ENCODE measurements around the gene NPHP4. TPM values are rescaled to one million over a fixed set of nuclear protein-coding genes. Genes with fewer than 3 reads are reported as not detected.

The NPHP4 gene
- total RNA-seq, 6 experiments from 2014 or later, result 5.0 to 6.8 (median 6.0) TPM

DNA sequence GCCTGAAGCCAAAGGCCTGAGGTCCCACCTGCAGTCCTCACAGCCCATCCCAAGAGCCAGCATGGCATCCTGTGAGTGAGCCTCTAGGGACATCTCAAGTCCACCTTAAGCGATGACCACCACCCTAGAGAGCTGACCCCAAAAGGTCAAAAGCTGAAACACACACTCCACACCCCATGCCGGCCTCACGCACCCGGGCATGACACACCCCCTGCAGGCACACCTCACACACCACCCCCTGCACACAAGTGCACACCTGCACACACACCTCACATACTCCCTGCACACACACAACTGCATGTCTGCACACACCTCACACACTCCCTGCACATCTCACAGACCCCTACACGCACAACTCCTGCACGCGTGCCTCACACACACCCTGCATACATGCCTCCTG is 118.7 kb downstream of the NPHP4 start:
- peaks cover 10% of the 10 kb centered on the region; the same call in 1 of the 2 replicates for H3K36me3 Mint-ChIP-seq (ENCODE audit: low read depth)
- no peak overlapping the region for H3K27ac Mint-ChIP-seq
- H3K4me1 Mint-ChIP-seq (ENCODE audit: low read depth), result no peaks in the 10 kb centered on the region
- no peak overlapping the region for H3K4me3 Mint-ChIP-seq
- no peaks in the 10 kb centered on the region for H3K9me3 Mint-ChIP-seq
- TF ChIP-seq, protein P1, sequence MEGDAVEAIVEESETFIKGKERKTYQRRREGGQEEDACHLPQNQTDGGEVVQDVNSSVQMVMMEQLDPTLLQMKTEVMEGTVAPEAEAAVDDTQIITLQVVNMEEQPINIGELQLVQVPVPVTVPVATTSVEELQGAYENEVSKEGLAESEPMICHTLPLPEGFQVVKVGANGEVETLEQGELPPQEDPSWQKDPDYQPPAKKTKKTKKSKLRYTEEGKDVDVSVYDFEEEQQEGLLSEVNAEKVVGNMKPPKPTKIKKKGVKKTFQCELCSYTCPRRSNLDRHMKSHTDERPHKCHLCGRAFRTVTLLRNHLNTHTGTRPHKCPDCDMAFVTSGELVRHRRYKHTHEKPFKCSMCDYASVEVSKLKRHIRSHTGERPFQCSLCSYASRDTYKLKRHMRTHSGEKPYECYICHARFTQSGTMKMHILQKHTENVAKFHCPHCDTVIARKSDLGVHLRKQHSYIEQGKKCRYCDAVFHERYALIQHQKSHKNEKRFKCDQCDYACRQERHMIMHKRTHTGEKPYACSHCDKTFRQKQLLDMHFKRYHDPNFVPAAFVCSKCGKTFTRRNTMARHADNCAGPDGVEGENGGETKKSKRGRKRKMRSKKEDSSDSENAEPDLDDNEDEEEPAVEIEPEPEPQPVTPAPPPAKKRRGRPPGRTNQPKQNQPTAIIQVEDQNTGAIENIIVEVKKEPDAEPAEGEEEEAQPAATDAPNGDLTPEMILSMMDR (IDR thresholded peaks at IDR 0.05), result no peak
- no peaks in the 10 kb centered on the region; the same call in 1 of the 2 replicates for H3K27me3 Mint-ChIP-seq (ENCODE audit: insufficient read depth)
- no peak for DNase-seq

DNA sequence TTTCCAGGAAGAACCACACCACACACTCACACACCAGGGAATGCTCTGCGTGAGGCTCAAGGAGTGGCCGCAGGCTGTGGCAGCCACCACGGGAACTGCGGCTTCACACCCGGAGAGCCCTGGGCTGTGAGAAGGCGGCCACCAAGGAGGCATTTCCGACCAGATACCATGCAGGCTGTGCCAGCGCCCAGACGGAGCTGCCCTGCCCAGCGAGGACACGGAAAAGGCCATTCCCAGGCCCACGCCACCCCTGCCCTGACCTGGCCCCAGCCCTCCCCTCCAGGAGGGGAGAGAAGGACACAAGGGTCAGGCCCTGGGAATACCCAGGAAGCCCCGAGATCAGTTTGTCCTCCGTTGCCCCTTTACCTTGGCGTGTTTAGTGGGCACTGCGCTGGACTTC is 119.3 kb downstream of the NPHP4 start:
- TF ChIP-seq, protein P1 (IDR thresholded peaks at IDR 0.05), result no peak
- Mint-ChIP-seq H3K27me3 (ENCODE audit: insufficient read depth) (no peaks in the 10 kb centered on the region; the same call in 1 of the 2 replicates), H3K9me3 (no peaks in the 10 kb centered on the region), H3K27ac (no peak overlapping the region), H3K36me3 (ENCODE audit: low read depth) (peaks cover 10% of the 10 kb centered on the region; the same call in 1 of the 2 replicates), H3K4me3 (no peak overlapping the region), H3K4me1 (ENCODE audit: low read depth) (no peaks in the 10 kb centered on the region)
- DNase-seq, result no peak

DNA sequence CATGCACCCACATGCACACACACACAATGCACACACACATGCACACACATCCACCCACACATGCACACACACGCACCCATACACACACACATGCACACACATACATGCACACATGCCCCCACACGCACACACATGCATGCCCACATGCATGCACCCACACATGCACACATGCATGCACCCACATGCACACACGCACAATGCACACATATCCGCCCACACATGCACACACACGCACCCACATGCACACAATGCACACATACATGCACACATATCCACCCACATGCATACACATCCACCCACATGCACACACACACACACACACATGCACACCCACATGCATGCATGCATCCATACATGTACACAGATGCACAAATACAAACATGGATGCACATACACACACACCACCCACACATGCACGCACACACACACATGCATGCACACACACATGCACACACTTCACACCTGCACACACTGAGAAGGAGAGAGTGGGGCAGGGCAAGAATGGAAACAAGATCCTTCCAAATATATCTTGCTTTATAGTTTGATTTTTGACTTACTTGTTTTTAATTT is 123.2 kb downstream of the NPHP4 start:
- no peak for DNase-seq
- no peaks in the 10 kb centered on the region for H3K9me3 Mint-ChIP-seq
- H3K27me3 Mint-ChIP-seq (ENCODE audit: insufficient read depth), result no peaks in the 10 kb centered on the region; the same call in none of the 2 replicates
- H3K4me3 Mint-ChIP-seq, result no peak overlapping the region
- no peak overlapping the region for H3K27ac Mint-ChIP-seq
- peaks cover 10% of the 10 kb centered on the region; the same call in 1 of the 2 replicates for H3K36me3 Mint-ChIP-seq (ENCODE audit: low read depth)
- no peaks in the 10 kb centered on the region for H3K4me1 Mint-ChIP-seq (ENCODE audit: low read depth)
- TF ChIP-seq, protein P1 (IDR thresholded peaks at IDR 0.05), result no peak

DNA sequence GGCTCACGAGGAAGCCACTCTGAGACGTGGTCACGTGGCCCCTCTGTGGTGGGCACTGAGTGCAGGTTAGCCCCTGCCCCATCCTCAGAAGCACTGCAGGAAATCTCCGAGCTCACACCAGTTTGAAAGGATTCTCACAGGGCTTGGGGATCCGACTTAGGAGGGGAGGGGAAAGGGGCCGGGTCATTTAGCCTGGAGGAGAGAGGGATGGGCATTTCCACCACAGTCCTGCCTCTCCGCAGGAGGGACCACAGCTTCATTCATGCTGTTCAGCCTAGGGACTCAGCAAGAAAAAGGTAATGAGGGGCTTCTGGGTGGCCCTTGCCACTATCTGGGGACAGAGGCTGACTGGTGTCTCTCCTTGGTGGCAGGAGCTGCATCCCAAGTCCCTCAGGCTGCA is 126.5 kb downstream of the NPHP4 start:
- no peak overlapping the region for H3K4me3 Mint-ChIP-seq

DNA sequence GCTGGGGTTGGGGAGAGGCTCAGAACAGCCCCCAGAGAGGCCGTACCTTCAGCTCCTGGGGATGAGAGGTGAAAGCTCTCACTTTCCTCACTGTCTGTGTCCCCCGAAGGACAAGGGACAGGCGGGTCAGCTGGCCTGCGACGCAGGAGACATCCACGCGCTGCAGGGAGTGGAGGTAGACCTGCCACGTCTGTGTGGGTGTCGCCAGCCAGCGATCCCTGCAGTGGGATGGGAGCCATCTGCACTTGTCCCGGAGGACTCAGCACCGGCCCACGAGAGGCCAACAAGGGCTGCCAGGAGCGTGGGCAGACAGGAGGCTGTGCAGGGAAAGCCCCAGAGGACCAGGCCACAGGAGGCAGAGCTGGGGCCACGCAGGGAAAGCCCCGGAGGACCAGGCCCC is 127.2 kb downstream of the NPHP4 start:
- H3K27me3 Mint-ChIP-seq (ENCODE audit: insufficient read depth), result no peaks in the 10 kb centered on the region; the same call in 1 of the 2 replicates
- DNase-seq, result no peak
- no peak overlapping the region for H3K27ac Mint-ChIP-seq
- no peaks in the 10 kb centered on the region for H3K4me1 Mint-ChIP-seq (ENCODE audit: low read depth)
- TF ChIP-seq, protein P1 (IDR thresholded peaks at IDR 0.05), result no peak
- no peaks in the 10 kb centered on the region for H3K9me3 Mint-ChIP-seq
- H3K4me3 Mint-ChIP-seq, result no peak overlapping the region
- H3K36me3 Mint-ChIP-seq (ENCODE audit: low read depth), result peaks cover 7% of the 10 kb centered on the region; the same call in 1 of the 2 replicates

More for the DNA sequence above, 126.5 kb downstream of the NPHP4 start:
- DNase-seq, result no peak
- H3K4me1 Mint-ChIP-seq (ENCODE audit: low read depth), result no peaks in the 10 kb centered on the region
- H3K27ac Mint-ChIP-seq, result no peak overlapping the region
- TF ChIP-seq, protein P1 (IDR thresholded peaks at IDR 0.05), result no peak
- H3K36me3 Mint-ChIP-seq (ENCODE audit: low read depth), result peaks cover 10% of the 10 kb centered on the region; the same call in 1 of the 2 replicates
- H3K27me3 Mint-ChIP-seq (ENCODE audit: insufficient read depth), result no peaks in the 10 kb centered on the region; the same call in 1 of the 2 replicates
- no peaks in the 10 kb centered on the region for H3K9me3 Mint-ChIP-seq
